GM18519 (cell line): Measurements from ENCODE around the gene STEAP2.
"Not testable (repeated sequence)": the region's sequence is repeated elsewhere in the genome, so short reads cannot be mapped to it uniquely, and the experiment has no call there.

Source experiments
- ATAC-seq: cut with Tn5 transposase; IDR thresholded peaks from one replicate; pipeline ENCODE4 v1.9.1; 2021; ENCODE audit warnings: mild to moderate bottlenecking, moderate library complexity; ENCODE audit not compliant: unreplicated experiment, low FRiP score

STEAP2 gene

GRCh38 chr7:90211391-90212148 is at the start of gene STEAP2:
TSS of gene STEAP2 (plus strand) at chr7:90211740. CDS start at chr7:90225083, 13,343 bp downstream.
- peak; percentile 43 for ATAC-seq

- ATAC-seq = no peak
Measured at GRCh38 chr7:90163534-90163933, 48.0 kb upstream of the STEAP2 start.

- no peak for ATAC-seq
Measured at GRCh38 chr7:90165724-90166123, 45.8 kb upstream of the STEAP2 start.

- ATAC-seq = no peak
Measured at GRCh38 chr7:90166153-90166552, 45.4 kb upstream of the STEAP2 start.

GRCh38 chr7:90167361-90167760 is 44.2 kb upstream of the STEAP2 start:
- no peak for ATAC-seq

- ATAC-seq = no peak
Measured at GRCh38 chr7:90169891-90170290, 41.6 kb upstream of the STEAP2 start.

- ATAC-seq = no peak
Measured at GRCh38 chr7:90172121-90172520, 39.4 kb upstream of the STEAP2 start.

- no peak for ATAC-seq
Measured at GRCh38 chr7:90172624-90173023, 38.9 kb upstream of the STEAP2 start.

- ATAC-seq = peak; percentile 68
Measured at GRCh38 chr7:90173127-90173844, 38.3 kb upstream of the STEAP2 start.

GRCh38 chr7:90175667-90176066 is 35.9 kb upstream of the STEAP2 start:
- no peak for ATAC-seq

GRCh38 chr7:90176195-90176594 is 35.3 kb upstream of the STEAP2 start:
- no peak for ATAC-seq

- ATAC-seq = no peak
Measured at GRCh38 chr7:90178166-90178565, 33.4 kb upstream of the STEAP2 start.

GRCh38 chr7:90178679-90179278 is 32.8 kb upstream of the STEAP2 start:
- ATAC-seq = peak; percentile 93

- no peak for ATAC-seq
Measured at GRCh38 chr7:90180011-90180585, 31.4 kb upstream of the STEAP2 start.

- ATAC-seq = no peak
Measured at GRCh38 chr7:90180649-90181048, 30.9 kb upstream of the STEAP2 start.

GRCh38 chr7:90181485-90181884 is 30.1 kb upstream of the STEAP2 start:
- no peak for ATAC-seq

- ATAC-seq = not testable (repeated sequence)
Measured at GRCh38 chr7:90186290-90186689, 25.2 kb upstream of the STEAP2 start.

- ATAC-seq = no peak
Measured at GRCh38 chr7:90187507-90188050, 24.0 kb upstream of the STEAP2 start.

GRCh38 chr7:90188281-90188680 is 23.3 kb upstream of the STEAP2 start:
- no peak for ATAC-seq

- ATAC-seq = no peak
Measured at GRCh38 chr7:90190995-90191394, 20.5 kb upstream of the STEAP2 start.

GRCh38 chr7:90191648-90192047 is 19.9 kb upstream of the STEAP2 start:
- ATAC-seq = no peak
